Measurements from ENCODE around the gene FPR2. TPM values are rescaled to one million over a fixed set of nuclear protein-coding genes. Genes with fewer than 3 reads are reported as not detected.

Gene FPR2
- total and polyA plus RNA-seq, 9 of the 15 experiments (the other 6 are each of a cell fraction or from before 2014, with no cell fraction given): 0.03 to 0.15 (median 0.07) TPM; not detected in 6

GRCh38 chr19:51799034-51799773 lies 38.2 kb downstream of the FPR2 start (continued):
- TF ChIP-seq PBX2 (CRISPR knock-in tag; IDR thresholded peaks at IDR 0.05; ENCODE audit: low read depth): no peak
- TF ChIP-seq PBX2 (tag; conservative IDR thresholded peaks at IDR 0.05; ENCODE audit: low read depth): no peak
- TF ChIP-seq FOSL1 (tag; conservative IDR thresholded peaks at IDR 0.05): peak; percentile 96
- TF ChIP-seq ZBTB2 (IDR thresholded peaks at IDR 0.05): no peak
- no peak; the same call in 1 of the 2 replicates for TF ChIP-seq ZNF766 (CRISPR knock-in tag; conservative IDR thresholded peaks at IDR 0.05)
- no peak for TF ChIP-seq ASH1L (IDR thresholded peaks at IDR 0.05; ENCODE audit: borderline replicate concordance, low read depth, partially characterized antibody)
- TF ChIP-seq, protein P1, sequence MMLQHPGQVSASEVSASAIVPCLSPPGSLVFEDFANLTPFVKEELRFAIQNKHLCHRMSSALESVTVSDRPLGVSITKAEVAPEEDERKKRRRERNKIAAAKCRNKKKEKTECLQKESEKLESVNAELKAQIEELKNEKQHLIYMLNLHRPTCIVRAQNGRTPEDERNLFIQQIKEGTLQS (IDR thresholded peaks at IDR 0.05): peak; percentile 93
- TF ChIP-seq, protein P1 (CRISPR knock-in tag; conservative IDR thresholded peaks at IDR 0.05): 0 out of 2 replicates have a peak, but pooled peaks have one; percentile 27
- no peak for TF ChIP-seq ZNF655 (CRISPR knock-in tag; IDR thresholded peaks at IDR 0.05)
- no peak for TF ChIP-seq ZBTB17 (CRISPR knock-in tag; IDR thresholded peaks at IDR 0.05)
- TF ChIP-seq SRSF9 (IDR thresholded peaks at IDR 0.05; ENCODE audit: borderline replicate concordance, low read depth, low read length): no peak
- TF ChIP-seq, protein P2, sequence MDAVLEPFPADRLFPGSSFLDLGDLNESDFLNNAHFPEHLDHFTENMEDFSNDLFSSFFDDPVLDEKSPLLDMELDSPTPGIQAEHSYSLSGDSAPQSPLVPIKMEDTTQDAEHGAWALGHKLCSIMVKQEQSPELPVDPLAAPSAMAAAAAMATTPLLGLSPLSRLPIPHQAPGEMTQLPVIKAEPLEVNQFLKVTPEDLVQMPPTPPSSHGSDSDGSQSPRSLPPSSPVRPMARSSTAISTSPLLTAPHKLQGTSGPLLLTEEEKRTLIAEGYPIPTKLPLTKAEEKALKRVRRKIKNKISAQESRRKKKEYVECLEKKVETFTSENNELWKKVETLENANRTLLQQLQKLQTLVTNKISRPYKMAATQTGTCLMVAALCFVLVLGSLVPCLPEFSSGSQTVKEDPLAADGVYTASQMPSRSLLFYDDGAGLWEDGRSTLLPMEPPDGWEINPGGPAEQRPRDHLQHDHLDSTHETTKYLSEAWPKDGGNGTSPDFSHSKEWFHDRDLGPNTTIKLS (IDR thresholded peaks at IDR 0.05; ENCODE audit: borderline replicate concordance, low read depth): no peak
- TF ChIP-seq ZNF23 (CRISPR knock-in tag; IDR thresholded peaks at IDR 0.05): no peak
- TF ChIP-seq SIN3A (IDR thresholded peaks at IDR 0.05; ENCODE audit: borderline replicate concordance in 2 of 2, control insufficient read depth in 1 of 2, low read depth in 2 of 2, low read length in 2 of 2): no peak
- peak; percentile 59; the same call in 1 of the 2 replicates for TF ChIP-seq DMBX1 (CRISPR knock-in tag; IDR thresholded peaks at IDR 0.05; ENCODE audit: borderline replicate concordance)
- TF ChIP-seq ZNF699 (CRISPR knock-in tag; IDR thresholded peaks at IDR 0.05; ENCODE audit: insufficient replicate concordance): no peak
- TF ChIP-seq CHD1 (IDR thresholded peaks at IDR 0.05; ENCODE audit: low read length): no peak
- no peak for TF ChIP-seq USF2 (CRISPR knock-in tag; IDR thresholded peaks at IDR 0.05)

Measured in K562 (cell line).